ENCODE data around the gene ING1.
"Not testable (repeated sequence)": the region's sequence is repeated elsewhere in the genome, so short reads cannot be mapped to it uniquely, and the experiment has no call there.

Gene ING1

GRCh38 chr13:110713642-110713952 is at the start of gene ING1:
Gene ING1, plus strand, starts transcription at chr13:110713700. Its CDS starts 450 bp downstream, at chr13:110714150.
- peak within 1 kb of the TSS; percentile 92 for H3K4me3 ChIP-seq (ENCODE audit: low read length)
- TF ChIP-seq ZNF274 (IDR thresholded peaks at IDR 0.05; ENCODE audit: low read depth, low read length): no peak

DNA sequence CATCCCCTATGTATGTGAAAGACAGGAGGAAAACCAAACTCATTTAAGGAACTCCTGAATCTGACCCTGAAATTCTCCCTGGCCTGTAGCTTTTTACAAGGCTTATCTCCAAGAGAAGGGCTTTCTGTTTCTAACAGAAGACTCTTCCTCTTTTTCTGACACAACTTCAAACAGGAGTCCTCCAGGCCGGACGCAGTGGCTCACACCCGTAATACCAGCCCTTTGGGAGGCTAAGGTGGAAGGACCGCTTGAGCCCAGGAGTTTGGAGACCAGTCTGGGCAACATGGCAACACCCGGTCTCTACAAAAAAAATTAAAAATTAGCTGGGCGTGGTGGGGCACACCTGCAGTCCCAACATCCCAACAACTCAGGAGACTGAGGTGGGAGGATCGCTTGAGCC is 49.5 kb upstream of the ING1 start:
- H3K4me3 ChIP-seq (ENCODE audit: low read length): no peak overlapping the region
- TF ChIP-seq ZNF274 (IDR thresholded peaks at IDR 0.05; ENCODE audit: low read depth, low read length): no peak

GRCh38 chr13:110664673-110665072 is 48.8 kb upstream of the ING1 start:
- TF ChIP-seq ZNF274 (IDR thresholded peaks at IDR 0.05; ENCODE audit: low read depth, low read length): no peak
- H3K4me3 ChIP-seq (ENCODE audit: low read length): no peak overlapping the region

DNA sequence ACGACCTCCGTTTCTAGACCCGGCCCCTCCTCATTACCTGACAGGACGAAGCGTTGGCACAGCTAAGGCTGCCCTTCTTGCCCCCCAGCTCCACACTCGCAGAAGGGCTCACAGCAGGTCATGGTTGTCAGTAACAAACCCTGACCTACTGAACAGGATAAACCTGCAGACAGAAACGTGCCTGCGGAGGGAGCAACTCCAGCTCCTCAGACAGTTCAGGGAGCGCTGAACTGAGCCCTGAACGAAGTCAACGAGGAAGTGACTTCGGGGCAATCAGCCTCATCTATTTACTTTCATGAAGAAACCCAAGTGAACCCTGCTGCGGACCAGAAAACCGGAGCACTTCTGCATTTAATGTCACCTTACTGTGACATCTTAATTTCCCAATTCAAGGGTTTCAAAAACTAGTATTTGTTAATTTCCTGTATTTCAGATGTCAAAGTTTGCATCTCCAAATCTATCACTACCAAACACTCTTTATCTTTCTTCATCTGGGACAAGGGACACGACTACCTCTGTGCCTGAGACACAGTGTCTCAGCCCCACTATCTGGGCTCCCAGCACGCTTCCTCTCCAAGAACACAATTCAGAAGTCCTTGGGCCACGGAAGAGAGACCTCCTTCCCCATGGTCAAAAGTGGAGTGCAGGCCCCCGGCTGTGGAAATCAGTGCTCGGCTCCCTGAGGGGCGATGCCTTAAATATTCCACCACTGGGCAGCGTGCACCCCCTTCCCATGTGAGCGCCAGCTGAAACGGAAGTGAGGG is 47.8 kb upstream of the ING1 start:
- no peak for TF ChIP-seq ZNF274 (IDR thresholded peaks at IDR 0.05; ENCODE audit: low read depth, low read length)
- H3K4me3 ChIP-seq (ENCODE audit: low read length): no peak overlapping the region

- no peak overlapping the region for H3K4me3 ChIP-seq (ENCODE audit: low read length)
- no peak for TF ChIP-seq ZNF274 (IDR thresholded peaks at IDR 0.05; ENCODE audit: low read depth, low read length)
Measured at GRCh38 chr13:110666255-110666533, 47.3 kb upstream of the ING1 start.

- TF ChIP-seq ZNF274 (IDR thresholded peaks at IDR 0.05; ENCODE audit: low read depth, low read length): no peak
- H3K4me3 ChIP-seq (ENCODE audit: low read length): no peak overlapping the region
Measured at GRCh38 chr13:110669036-110669435, 44.5 kb upstream of the ING1 start.

GRCh38 chr13:110669814-110670213 is 43.7 kb upstream of the ING1 start:
- not testable (repeated sequence) for H3K4me3 ChIP-seq (ENCODE audit: low read length)

GRCh38 chr13:110676595-110677587 is 36.6 kb upstream of the ING1 start:
- no peak for TF ChIP-seq ZNF274 (IDR thresholded peaks at IDR 0.05; ENCODE audit: low read depth, low read length)
- no peak overlapping the region; the same call in 1 of the 2 replicates for H3K4me3 ChIP-seq (ENCODE audit: low read length)

GRCh38 chr13:110677731-110678545 is 35.6 kb upstream of the ING1 start:
- no peak for TF ChIP-seq ZNF274 (IDR thresholded peaks at IDR 0.05; ENCODE audit: low read depth, low read length)
- H3K4me3 ChIP-seq (ENCODE audit: low read length): no peak overlapping the region

- no peak overlapping the region for H3K4me3 ChIP-seq (ENCODE audit: low read length)
- no peak for TF ChIP-seq ZNF274 (IDR thresholded peaks at IDR 0.05; ENCODE audit: low read depth, low read length)
Measured at GRCh38 chr13:110680852-110681251, 32.6 kb upstream of the ING1 start.

DNA sequence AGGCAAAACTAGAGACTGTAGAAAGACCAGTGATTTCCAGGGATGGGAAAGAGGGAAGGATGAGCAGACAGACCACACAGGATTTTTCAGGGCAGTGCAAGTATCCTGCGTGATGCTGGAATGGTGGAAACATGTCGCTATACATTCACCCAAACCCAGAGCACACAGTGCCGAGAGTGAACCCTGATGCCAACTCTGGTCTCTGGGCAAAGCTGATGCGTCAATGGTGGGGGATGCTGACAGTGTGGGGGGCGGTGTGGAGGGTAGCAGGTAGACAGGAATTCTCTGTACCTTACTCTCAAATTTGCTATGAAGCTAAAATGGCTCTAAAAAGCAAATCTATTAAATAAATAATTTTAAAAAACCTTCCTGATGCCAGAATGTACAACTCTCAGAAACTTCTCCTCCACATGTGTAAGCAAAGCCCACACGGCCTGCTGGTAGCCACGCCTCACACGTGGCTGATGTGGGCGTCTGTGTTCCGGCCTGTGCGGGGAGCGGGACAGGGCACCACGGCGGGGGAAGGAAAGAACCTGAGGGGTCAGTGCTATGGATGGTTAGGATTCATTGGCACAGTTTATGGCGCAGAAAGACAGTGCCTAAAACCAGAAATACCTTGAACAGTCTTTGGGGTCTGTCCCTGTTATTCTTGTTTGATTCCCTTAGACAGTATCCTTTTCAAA is 31.5 kb upstream of the ING1 start:
- TF ChIP-seq ZNF274 (IDR thresholded peaks at IDR 0.05; ENCODE audit: low read depth, low read length): no peak
- no peak overlapping the region for H3K4me3 ChIP-seq (ENCODE audit: low read length)

DNA sequence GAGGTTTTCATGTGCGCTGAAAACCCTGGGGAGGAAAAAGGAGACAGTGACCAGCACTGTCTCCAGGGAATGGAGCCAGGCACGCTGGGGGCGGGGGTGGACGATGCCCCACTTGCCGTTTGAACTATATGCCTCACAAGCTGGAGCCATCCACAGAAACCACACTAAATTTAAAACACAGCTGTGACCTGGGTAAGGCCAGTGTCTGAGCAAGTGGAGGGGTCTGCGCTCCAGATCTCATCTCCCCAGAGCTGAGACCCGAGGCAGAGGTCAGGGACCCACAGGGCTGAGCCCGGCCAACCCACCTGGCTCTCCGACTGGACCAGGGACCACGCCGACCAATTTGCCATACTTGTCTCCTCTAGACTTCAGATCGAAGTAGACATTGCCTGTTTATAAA is 30.8 kb upstream of the ING1 start:
- no peak overlapping the region for H3K4me3 ChIP-seq (ENCODE audit: low read length)
- no peak for TF ChIP-seq ZNF274 (IDR thresholded peaks at IDR 0.05; ENCODE audit: low read depth, low read length)

GRCh38 chr13:110683203-110683883 is 30.2 kb upstream of the ING1 start:
- H3K4me3 ChIP-seq (ENCODE audit: low read length): no peak overlapping the region
- TF ChIP-seq ZNF274 (IDR thresholded peaks at IDR 0.05; ENCODE audit: low read depth, low read length): no peak

All from GM08714 (cell line).